ENCODE results near the gene STXBP5.

DNA sequence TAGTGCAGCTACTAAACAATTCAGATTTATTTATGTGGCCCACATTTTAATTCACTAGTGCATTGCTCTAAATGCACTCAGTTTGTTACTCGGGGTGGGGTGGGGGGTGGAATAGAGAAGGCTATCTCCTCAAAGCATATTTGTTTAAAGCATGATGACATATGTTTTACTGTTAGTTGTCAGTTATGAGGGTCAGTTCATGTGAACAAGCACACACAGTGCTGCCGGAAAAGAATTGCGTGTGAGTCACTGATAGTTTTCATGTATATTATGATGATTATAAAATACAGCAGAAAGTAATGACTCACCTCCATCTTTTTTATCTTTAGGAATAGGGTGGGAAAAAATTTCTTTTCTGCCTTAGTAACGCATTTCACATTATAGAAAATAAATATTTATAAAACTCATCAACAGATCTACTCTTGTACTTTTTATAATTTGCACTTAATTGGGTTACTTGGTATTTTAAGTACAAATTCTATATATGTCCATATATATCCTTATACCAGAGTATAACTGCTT is 42.2 kb upstream of the STXBP5 start:
- TF ChIP-seq, protein P1, sequence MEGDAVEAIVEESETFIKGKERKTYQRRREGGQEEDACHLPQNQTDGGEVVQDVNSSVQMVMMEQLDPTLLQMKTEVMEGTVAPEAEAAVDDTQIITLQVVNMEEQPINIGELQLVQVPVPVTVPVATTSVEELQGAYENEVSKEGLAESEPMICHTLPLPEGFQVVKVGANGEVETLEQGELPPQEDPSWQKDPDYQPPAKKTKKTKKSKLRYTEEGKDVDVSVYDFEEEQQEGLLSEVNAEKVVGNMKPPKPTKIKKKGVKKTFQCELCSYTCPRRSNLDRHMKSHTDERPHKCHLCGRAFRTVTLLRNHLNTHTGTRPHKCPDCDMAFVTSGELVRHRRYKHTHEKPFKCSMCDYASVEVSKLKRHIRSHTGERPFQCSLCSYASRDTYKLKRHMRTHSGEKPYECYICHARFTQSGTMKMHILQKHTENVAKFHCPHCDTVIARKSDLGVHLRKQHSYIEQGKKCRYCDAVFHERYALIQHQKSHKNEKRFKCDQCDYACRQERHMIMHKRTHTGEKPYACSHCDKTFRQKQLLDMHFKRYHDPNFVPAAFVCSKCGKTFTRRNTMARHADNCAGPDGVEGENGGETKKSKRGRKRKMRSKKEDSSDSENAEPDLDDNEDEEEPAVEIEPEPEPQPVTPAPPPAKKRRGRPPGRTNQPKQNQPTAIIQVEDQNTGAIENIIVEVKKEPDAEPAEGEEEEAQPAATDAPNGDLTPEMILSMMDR (IDR thresholded peaks at IDR 0.05) = no peak
- no peak for TF ChIP-seq POLR2A (IDR thresholded peaks at IDR 0.05)

All from lower leg skin (tissue), 3 donors.